Measurements from ENCODE around the gene TMEM44.
A peak's percentile ranks its signal among the peaks of the same experiment; 100 is the strongest.

Gene TMEM44

DNA sequence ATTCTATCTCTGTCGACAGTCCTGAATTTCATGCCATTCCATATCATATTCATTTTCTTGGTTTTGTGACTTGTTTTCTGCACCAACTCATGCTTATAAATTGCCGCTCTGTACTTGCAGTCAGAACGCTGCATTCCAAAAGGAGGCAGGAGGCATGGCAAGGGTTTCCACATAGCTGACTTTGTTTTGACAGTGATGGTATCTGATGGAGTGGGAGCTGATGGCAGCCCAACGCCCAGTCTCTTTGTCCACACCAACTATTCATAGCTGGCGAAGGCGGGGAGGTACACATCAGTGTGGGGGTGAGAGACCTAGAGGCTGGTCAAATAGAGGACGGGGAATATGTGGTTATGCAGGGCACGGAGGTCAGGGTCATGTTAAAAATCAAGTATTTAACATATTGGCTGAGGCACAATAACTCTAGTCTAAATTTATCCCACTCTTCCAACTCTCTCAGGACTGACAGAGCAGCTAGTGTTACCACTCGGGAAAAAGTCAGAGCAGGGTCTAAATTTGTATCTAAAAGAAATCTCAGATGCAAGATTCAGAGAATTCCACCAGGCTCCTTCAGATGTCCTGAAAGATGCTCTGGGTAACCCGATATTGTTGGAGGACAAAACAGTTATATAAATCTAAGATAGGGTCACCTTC, 78.6 kb downstream of the TMEM44 start:
- peak; percentile 75 for ATAC-seq
- TF ChIP-seq, protein P1, sequence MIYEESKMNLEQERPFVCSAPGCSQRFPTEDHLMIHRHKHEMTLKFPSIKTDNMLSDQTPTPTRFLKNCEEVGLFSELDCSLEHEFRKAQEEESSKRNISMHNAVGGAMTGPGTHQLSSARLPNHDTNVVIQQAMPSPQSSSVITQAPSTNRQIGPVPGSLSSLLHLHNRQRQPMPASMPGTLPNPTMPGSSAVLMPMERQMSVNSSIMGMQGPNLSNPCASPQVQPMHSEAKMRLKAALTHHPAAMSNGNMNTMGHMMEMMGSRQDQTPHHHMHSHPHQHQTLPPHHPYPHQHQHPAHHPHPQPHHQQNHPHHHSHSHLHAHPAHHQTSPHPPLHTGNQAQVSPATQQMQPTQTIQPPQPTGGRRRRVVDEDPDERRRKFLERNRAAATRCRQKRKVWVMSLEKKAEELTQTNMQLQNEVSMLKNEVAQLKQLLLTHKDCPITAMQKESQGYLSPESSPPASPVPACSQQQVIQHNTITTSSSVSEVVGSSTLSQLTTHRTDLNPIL (CRISPR knock-in tag; IDR thresholded peaks at IDR 0.05; ENCODE audit: low read depth), result peak; percentile 18; the same call in 1 of the 2 replicates
- TF ChIP-seq CSDC2 (CRISPR knock-in tag; IDR thresholded peaks at IDR 0.05) (0 out of 2 replicates have a peak, but pooled peaks have one; percentile 33), ISL1 (CRISPR knock-in tag; IDR thresholded peaks at IDR 0.05) (peak; percentile 75), OSR1 (CRISPR knock-in tag; IDR thresholded peaks at IDR 0.05) (no peak), ZFP3 (CRISPR knock-in tag; IDR thresholded peaks at IDR 0.05) (peak; percentile 39; the same call in 1 of the 2 replicates), SNAI2 (CRISPR knock-in tag; IDR thresholded peaks at IDR 0.05) (0 out of 2 replicates have a peak, but pooled peaks have one; percentile 42), ZNF565 (CRISPR knock-in tag; conservative IDR thresholded peaks at IDR 0.05; ENCODE audit: low read depth) (no peak)

DNA sequence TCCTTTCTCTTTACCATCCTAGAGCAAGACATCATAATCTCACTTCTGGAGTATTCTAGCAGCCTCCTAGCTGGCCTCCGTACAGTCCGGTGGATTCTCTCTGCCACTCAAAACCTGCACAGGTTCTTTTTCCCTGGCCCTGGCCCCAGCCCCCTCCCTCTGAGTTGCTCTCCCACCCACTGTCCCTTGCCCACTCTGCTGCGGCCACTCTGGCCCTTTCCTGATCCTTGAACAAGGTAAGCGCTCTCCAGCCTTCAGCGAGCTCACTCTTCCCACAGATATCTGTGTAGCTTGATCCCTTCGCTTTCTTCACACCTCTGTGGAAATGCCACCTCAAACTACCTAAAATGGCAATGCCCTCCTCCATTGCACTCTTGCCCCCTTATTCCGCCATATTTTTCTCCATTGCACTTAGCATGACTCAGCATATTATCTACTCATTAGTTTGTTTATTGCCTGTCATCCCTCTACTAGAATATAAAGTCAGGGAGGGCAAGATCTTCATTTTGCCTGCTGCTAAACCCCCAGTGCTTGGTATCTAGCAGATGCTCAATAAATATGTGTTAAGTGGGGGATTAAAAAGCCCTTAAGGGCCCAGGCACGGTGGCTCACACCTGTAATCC, 80.8 kb downstream of the TMEM44 start:
- no peak for TF ChIP-seq ZFP3 (CRISPR knock-in tag; IDR thresholded peaks at IDR 0.05)
- TF ChIP-seq ZNF70 (CRISPR knock-in tag; IDR thresholded peaks at IDR 0.05), result no peak
- TF ChIP-seq, protein P1 (CRISPR knock-in tag; IDR thresholded peaks at IDR 0.05; ENCODE audit: low read depth), result no peak
- TF ChIP-seq, protein P2, sequence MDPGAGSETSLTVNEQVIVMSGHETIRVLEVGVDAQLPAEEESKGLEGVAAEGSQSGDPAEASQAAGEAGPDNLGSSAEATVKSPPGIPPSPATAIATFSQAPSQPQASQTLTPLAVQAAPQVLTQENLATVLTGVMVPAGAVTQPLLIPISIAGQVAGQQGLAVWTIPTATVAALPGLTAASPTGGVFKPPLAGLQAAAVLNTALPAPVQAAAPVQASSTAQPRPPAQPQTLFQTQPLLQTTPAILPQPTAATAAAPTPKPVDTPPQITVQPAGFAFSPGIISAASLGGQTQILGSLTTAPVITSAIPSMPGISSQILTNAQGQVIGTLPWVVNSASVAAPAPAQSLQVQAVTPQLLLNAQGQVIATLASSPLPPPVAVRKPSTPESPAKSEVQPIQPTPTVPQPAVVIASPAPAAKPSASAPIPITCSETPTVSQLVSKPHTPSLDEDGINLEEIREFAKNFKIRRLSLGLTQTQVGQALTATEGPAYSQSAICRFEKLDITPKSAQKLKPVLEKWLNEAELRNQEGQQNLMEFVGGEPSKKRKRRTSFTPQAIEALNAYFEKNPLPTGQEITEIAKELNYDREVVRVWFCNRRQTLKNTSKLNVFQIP (CRISPR knock-in tag; IDR thresholded peaks at IDR 0.05; ENCODE audit: borderline replicate concordance, low read depth), result no peak
- TF ChIP-seq ZNF565 (CRISPR knock-in tag; conservative IDR thresholded peaks at IDR 0.05; ENCODE audit: low read depth), result no peak
- no peak for TF ChIP-seq ESRRG (CRISPR knock-in tag; IDR thresholded peaks at IDR 0.05)
- TF ChIP-seq ISL1 (CRISPR knock-in tag; IDR thresholded peaks at IDR 0.05), result no peak
- no peak for TF ChIP-seq OSR1 (CRISPR knock-in tag; IDR thresholded peaks at IDR 0.05)
- no peak for TF ChIP-seq ZFP30 (CRISPR knock-in tag; IDR thresholded peaks at IDR 0.05)
- TF ChIP-seq PPARA (CRISPR knock-in tag; IDR thresholded peaks at IDR 0.05; ENCODE audit: borderline replicate concordance), result no peak
- no peak for TF ChIP-seq CSDC2 (CRISPR knock-in tag; IDR thresholded peaks at IDR 0.05)
- no peak for TF ChIP-seq ZC3H10 (CRISPR knock-in tag; IDR thresholded peaks at IDR 0.05)
- TF ChIP-seq, protein P3, sequence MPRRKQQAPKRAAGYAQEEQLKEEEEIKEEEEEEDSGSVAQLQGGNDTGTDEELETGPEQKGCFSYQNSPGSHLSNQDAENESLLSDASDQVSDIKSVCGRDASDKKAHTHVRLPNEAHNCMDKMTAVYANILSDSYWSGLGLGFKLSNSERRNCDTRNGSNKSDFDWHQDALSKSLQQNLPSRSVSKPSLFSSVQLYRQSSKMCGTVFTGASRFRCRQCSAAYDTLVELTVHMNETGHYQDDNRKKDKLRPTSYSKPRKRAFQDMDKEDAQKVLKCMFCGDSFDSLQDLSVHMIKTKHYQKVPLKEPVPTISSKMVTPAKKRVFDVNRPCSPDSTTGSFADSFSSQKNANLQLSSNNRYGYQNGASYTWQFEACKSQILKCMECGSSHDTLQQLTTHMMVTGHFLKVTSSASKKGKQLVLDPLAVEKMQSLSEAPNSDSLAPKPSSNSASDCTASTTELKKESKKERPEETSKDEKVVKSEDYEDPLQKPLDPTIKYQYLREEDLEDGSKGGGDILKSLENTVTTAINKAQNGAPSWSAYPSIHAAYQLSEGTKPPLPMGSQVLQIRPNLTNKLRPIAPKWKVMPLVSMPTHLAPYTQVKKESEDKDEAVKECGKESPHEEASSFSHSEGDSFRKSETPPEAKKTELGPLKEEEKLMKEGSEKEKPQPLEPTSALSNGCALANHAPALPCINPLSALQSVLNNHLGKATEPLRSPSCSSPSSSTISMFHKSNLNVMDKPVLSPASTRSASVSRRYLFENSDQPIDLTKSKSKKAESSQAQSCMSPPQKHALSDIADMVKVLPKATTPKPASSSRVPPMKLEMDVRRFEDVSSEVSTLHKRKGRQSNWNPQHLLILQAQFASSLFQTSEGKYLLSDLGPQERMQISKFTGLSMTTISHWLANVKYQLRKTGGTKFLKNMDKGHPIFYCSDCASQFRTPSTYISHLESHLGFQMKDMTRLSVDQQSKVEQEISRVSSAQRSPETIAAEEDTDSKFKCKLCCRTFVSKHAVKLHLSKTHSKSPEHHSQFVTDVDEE (CRISPR knock-in tag; IDR thresholded peaks at IDR 0.05), result no peak
- TF ChIP-seq, protein P4, sequence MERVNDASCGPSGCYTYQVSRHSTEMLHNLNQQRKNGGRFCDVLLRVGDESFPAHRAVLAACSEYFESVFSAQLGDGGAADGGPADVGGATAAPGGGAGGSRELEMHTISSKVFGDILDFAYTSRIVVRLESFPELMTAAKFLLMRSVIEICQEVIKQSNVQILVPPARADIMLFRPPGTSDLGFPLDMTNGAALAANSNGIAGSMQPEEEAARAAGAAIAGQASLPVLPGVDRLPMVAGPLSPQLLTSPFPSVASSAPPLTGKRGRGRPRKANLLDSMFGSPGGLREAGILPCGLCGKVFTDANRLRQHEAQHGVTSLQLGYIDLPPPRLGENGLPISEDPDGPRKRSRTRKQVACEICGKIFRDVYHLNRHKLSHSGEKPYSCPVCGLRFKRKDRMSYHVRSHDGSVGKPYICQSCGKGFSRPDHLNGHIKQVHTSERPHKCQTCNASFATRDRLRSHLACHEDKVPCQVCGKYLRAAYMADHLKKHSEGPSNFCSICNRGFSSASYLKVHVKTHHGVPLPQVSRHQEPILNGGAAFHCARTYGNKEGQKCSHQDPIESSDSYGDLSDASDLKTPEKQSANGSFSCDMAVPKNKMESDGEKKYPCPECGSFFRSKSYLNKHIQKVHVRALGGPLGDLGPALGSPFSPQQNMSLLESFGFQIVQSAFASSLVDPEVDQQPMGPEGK (CRISPR knock-in tag; IDR thresholded peaks at IDR 0.05; ENCODE audit: borderline replicate concordance), result no peak
- TF ChIP-seq GLIS3 (CRISPR knock-in tag; IDR thresholded peaks at IDR 0.05), result no peak
- no peak for TF ChIP-seq TCF4 (CRISPR knock-in tag; IDR thresholded peaks at IDR 0.05; ENCODE audit: borderline replicate concordance)
- ATAC-seq, result no peak

DNA sequence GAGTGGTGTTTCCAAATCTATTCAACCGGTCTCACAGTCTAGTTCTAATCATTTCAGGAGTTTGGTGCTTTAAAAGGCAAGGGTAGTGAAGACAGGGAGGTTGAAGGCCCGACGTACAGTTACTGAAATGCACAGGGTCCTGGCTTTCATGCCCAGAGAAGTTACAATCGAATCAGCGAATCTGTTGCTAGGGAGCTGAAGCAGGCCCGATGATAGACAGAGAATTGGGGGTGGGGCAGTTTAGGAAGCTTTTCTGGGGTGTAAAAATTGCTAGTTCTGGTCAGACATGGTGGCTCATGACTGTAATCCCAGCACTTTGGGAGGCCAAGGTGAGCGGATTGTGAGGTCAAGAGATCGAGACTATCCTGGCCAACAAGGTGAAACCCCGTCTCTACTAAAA, 83.4 kb downstream of the TMEM44 start:
- TF ChIP-seq ARNTL (CRISPR knock-in tag; IDR thresholded peaks at IDR 0.05; ENCODE audit: borderline replicate concordance, low read depth) (no peak), PPARA (CRISPR knock-in tag; IDR thresholded peaks at IDR 0.05; ENCODE audit: borderline replicate concordance) (no peak), GLIS3 (CRISPR knock-in tag; IDR thresholded peaks at IDR 0.05) (no peak), ZNF8 (CRISPR knock-in tag; IDR thresholded peaks at IDR 0.05) (no peak), ISL1 (CRISPR knock-in tag; IDR thresholded peaks at IDR 0.05) (no peak), ZC3H10 (CRISPR knock-in tag; IDR thresholded peaks at IDR 0.05) (no peak), BACH2 (CRISPR knock-in tag; IDR thresholded peaks at IDR 0.05; ENCODE audit: borderline replicate concordance) (no peak), ESRRG (CRISPR knock-in tag; IDR thresholded peaks at IDR 0.05) (no peak), ZFP3 (CRISPR knock-in tag; IDR thresholded peaks at IDR 0.05) (no peak)
- TF ChIP-seq, protein P4 (CRISPR knock-in tag; IDR thresholded peaks at IDR 0.05; ENCODE audit: borderline replicate concordance), result no peak
- TF ChIP-seq, protein P2 (CRISPR knock-in tag; IDR thresholded peaks at IDR 0.05; ENCODE audit: borderline replicate concordance, low read depth), result no peak
- TF ChIP-seq, protein P5, sequence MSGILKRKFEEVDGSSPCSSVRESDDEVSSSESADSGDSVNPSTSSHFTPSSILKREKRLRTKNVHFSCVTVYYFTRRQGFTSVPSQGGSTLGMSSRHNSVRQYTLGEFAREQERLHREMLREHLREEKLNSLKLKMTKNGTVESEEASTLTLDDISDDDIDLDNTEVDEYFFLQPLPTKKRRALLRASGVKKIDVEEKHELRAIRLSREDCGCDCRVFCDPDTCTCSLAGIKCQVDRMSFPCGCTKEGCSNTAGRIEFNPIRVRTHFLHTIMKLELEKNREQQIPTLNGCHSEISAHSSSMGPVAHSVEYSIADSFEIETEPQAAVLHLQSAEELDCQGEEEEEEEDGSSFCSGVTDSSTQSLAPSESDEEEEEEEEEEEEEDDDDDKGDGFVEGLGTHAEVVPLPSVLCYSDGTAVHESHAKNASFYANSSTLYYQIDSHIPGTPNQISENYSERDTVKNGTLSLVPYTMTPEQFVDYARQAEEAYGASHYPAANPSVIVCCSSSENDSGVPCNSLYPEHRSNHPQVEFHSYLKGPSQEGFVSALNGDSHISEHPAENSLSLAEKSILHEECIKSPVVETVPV (CRISPR knock-in tag; IDR thresholded peaks at IDR 0.05), result no peak
- ATAC-seq, result no peak

Measured in SK-N-SH treated with all-trans-retinoic acid at 6 μM for 48 hours (cell line).